Ovary (tissue), 9 donors: ENCODE measurements around the gene TAOK3. TPM values are rescaled to one million over a fixed set of nuclear protein-coding genes. Genes with fewer than 3 reads are reported as not detected.

ENCODE experiments used
- DNase-seq, 5 donors: peaks; one replicate each; pipeline ENCODE4 v3.0.0-alpha.2; 2019 to 2020
- H3K27ac ChIP-seq, 2 donors: fragments of 200-600 bp; one replicate each; pipeline versions ENCODE4 v1.5.1 to v1.8.0; 2019 to 2022
- H3K27me3 ChIP-seq: fragments of 200-600 bp; one replicate; pipeline ENCODE4 v1.8.0; 2022
- H3K36me3 ChIP-seq: fragments of 200-600 bp; sonication (generic); one replicate; pipeline ENCODE4 v1.5.1; 2019
- H3K4me1 ChIP-seq: one replicate; pipeline ENCODE4 v1.8.1; 2013; ENCODE audit warnings: mild to moderate bottlenecking, moderate library complexity; ENCODE audit not compliant: insufficient read depth
- H3K4me3 ChIP-seq: fragments of 200-600 bp; sonication (generic); one replicate; pipeline ENCODE4 v1.5.1; 2017
- H3K9me3 ChIP-seq, 2 donors: fragments of 200-600 bp in 1 of 2; sonication (generic) in 1 of 2; one replicate each; pipeline versions ENCODE4 v1.5.1 to v1.8.1; 2013 to 2019; ENCODE audit warnings: mild to moderate bottlenecking in 1 of 2, moderate library complexity in 1 of 2
- CTCF ChIP-seq, 3 donors: fragments of 450-650 bp in 2 of 3; fragments of 200-600 bp in 1 of 3; IDR thresholded peaks; one replicate each; pipeline versions ENCODE4 v1.5.1 to v1.8.0; 2016 to 2022; ENCODE audit warnings: antibody characterized with exemption in 3 of 3, mild to moderate bottlenecking in 1 of 3
- EP300 ChIP-seq: sonication (generic); formaldehyde crosslinking; IDR thresholded peaks from one replicate; pipeline ENCODE4 v1.6.1; 2017; ENCODE audit warnings: antibody characterized with exemption
- POLR2A ChIP-seq: fragments of 450-650 bp; IDR thresholded peaks from one replicate; pipeline ENCODE4 v1.6.1; 2017; ENCODE audit warnings: antibody characterized with exemption, mild to moderate bottlenecking, moderate library complexity
- WGBS, 3 donors: extraction: QIAGEN DNeasy Blood & Tissue Kit in 1 of 3; methylation state at CpG; one replicate each; pipeline versions ENCODE4 v1.1.5 to v1.1.7; 2013 to 2017; 5-methylcytosine and 5-hydroxymethylcytosine counted together
- intact Hi-C, 4 donors: fragments of 100-400 bp; cut with DNase I; formaldehyde crosslinking; loops; one replicate each; pipeline versions ENCODE4 v1.11.0 to v1.15.1; 2022 to 2023
- polyA plus RNA-seq, 2 donors: library from polyadenylated mRNA; stranded (reverse); fragments of 200-250 nt in 1 of 2; fragments of 350-450 nt in 1 of 2; fragmentation: Illumina TruSeq in 1 of 2; extraction: RNeasy Lipid Tissue Mini Kit (QIAGEN cat#74804) in 1 of 2; gene quantifications; one replicate each; pipeline ENCODE4 v1.2.3, GENCODE V29; 2013 to 2014
- total RNA-seq, 7 donors: library from RNA; depleted of rRNA in 2 of 7; stranded (reverse); fragments of >200 nt in 2 of 7; fragmentation: NEBNext Ultra II Directional in 3 of 7; extraction: Animal tissue kit (Norgen Biotek cat#: 25700) in 3 of 7; gene quantifications; one replicate each; pipeline versions ENCODE4 v1.1.0 to v1.2.4, GENCODE V29; 2016 to 2023
- donor health status: DM: no; HTN: no; CAD: no; lungs with moderate emphysema.
- donor health status: DM: no; HTN: no; CAD: no.
- donor health status: Bipolar disorder and iron deficiency.
- donor health status: DM: yes; HTN: yes; CAD: no.
- donor health status: DM: no; HTN: no; CAD: no.
- donor health status: DM: yes; HTN: yes; CAD: no.

Gene TAOK3
- total and polyA plus RNA-seq, 9 donors = 12.6 to 31.0 (median 23.0) TPM

- Histone ChIP-seq H3K4me1 (no peaks in the 10 kb centered on the region), H3K36me3 (no peaks in the 10 kb centered on the region), H3K4me3 (no peak overlapping the region), H3K27ac (no peak overlapping the region), H3K27me3 (no peaks in the 10 kb centered on the region), H3K9me3 (no peaks in the 10 kb centered on the region)
- no peak for DNase-seq
- intact Hi-C loops = no loop called here
- WGBS, 3 donors = 50 to 68% (median 56%) methylated on average over 1 of the region's 1 CpG
- TF ChIP-seq EP300 (no peak), CTCF (IDR thresholded peaks at IDR 0.05) (no peak), POLR2A (no peak)
These were observed 27.4 kb downstream of the TAOK3 start for GRCh38 chr12:118345355-118345754.

- Histone ChIP-seq H3K4me1 (no peaks in the 10 kb centered on the region), H3K36me3 (no peaks in the 10 kb centered on the region), H3K27me3 (no peaks in the 10 kb centered on the region), H3K27ac (no peak overlapping the region), H3K9me3 (no peaks in the 10 kb centered on the region), H3K4me3 (no peak overlapping the region)
- DNase-seq = no peak
- intact Hi-C loops = no loop called here
- no peak for TF ChIP-seq CTCF (IDR thresholded peaks at IDR 0.05)
These were observed 27.9 kb downstream of the TAOK3 start for GRCh38 chr12:118344829-118345228.

- H3K27ac ChIP-seq = no peak overlapping the region
- H3K36me3 ChIP-seq = no peaks in the 10 kb centered on the region
- no peak for DNase-seq
- no peak for TF ChIP-seq POLR2A
- TF ChIP-seq CTCF (IDR thresholded peaks at IDR 0.05) = no peak
- no peak for TF ChIP-seq EP300
- H3K4me1 ChIP-seq = no peaks in the 10 kb centered on the region
- H3K4me3 ChIP-seq = no peak overlapping the region
- WGBS, 3 donors = 46 to 62% (median 51%) methylated on average over 2 of the region's 2 CpGs
- intact Hi-C loops = no loop called here
- no peaks in the 10 kb centered on the region for H3K9me3 ChIP-seq
- H3K27me3 ChIP-seq = no peaks in the 10 kb centered on the region
These were observed 30.6 kb downstream of the TAOK3 start for GRCh38 chr12:118342090-118342489.

DNA sequence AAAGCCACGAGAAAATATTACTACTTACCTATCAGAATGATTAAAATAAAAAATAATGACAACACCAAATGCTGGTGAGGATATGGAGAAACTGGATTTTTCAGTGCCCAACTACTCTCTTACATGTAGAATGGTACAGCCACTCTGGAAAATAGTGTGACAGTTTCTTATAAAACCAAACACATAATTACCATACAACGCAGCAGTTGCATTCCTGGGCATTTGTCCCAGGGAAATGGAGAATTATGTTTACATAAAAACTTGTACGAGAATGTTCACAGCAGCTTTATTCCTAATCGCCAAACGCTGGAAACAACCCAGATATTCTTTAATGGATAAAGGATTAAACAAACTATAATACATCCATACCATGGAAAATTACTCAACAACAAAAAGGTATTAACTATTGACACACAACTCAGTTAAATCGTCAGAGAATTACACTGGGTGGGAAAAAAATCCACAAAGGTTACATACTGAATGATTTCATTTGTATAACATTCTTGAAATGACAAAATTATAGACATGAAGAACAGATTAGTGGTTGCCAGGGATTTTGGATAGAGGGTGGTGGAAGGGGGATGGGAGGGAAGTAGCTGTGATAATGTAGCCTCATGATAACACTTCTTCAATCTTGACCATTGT, 35.4 kb downstream of the TAOK3 start:
- Histone ChIP-seq H3K4me3 (no peak overlapping the region), H3K9me3 (no peaks in the 10 kb centered on the region), H3K27ac (no peak overlapping the region), H3K4me1 (no peaks in the 10 kb centered on the region), H3K27me3 (no peaks in the 10 kb centered on the region), H3K36me3 (no peaks in the 10 kb centered on the region)
- intact Hi-C loops = no loop called here
- 45 to 71% (median 52%) methylated on average over 6 of the region's 6 CpGs for WGBS, 3 donors
- DNase-seq = no peak
- TF ChIP-seq POLR2A (no peak), CTCF (IDR thresholded peaks at IDR 0.05) (no peak), EP300 (no peak)
